ENCODE results near the gene CPVL. TPM values are rescaled to one million over a fixed set of nuclear protein-coding genes. Genes with fewer than 3 reads are reported as not detected.

Gene CPVL
- total and polyA plus RNA-seq, 2 of the 4 experiments (the other 2 are of a cell fraction), result not detected

GRCh38 chr7:29076631-29077030 lies 69.7 kb downstream of the CPVL start:
- Histone ChIP-seq H3K27me3 (ENCODE audit: control insufficient read depth, insufficient read depth, low read length) (no peaks in the 10 kb centered on the region), H4K20me1 (ENCODE audit: insufficient read depth, low read length) (no peaks in the 10 kb centered on the region), H3K4me2 (ENCODE audit: low read depth, low read length) (no peak overlapping the region), H3K23ac (ENCODE audit: low read depth, low read length) (no peak overlapping the region), H3K36me3 (ENCODE audit: control insufficient read depth, insufficient read depth, low read length) (no peaks in the 10 kb centered on the region), H3K14ac (replicated peaks; ENCODE audit: low read depth, low read length) (no peak overlapping the region), H3K18ac (ENCODE audit: low read depth, low read length) (no peak overlapping the region), H3K56ac (ENCODE audit: extremely low read depth, insufficient read depth, low read length) (no peak overlapping the region), H4K5ac (ENCODE audit: low read depth, low read length) (no peak overlapping the region), H2BK15ac (ENCODE audit: low read depth, low read length) (no peak overlapping the region), H3K4me3 (ENCODE audit: insufficient read depth, low read depth, low read length) (no peak overlapping the region), H3K9ac (ENCODE audit: low read depth, low read length) (no peak overlapping the region), H3K27ac (ENCODE audit: insufficient read depth, low read length) (no peak overlapping the region), H2AK9ac (replicated peaks; ENCODE audit: low read depth, low read length, poor library complexity) (no peak overlapping the region), H3K4ac (ENCODE audit: low read depth, low read length) (no peak overlapping the region), H3K9me1 (ENCODE audit: insufficient read depth, low read length) (no peaks in the 10 kb centered on the region), H4K91ac (ENCODE audit: insufficient read depth, low read depth, low read length) (no peak overlapping the region), H2AK5ac (ENCODE audit: low read depth, low read length) (no peak overlapping the region), H3K79me1 (ENCODE audit: low read depth in 1 of 2, low read length in 2 of 2) (no peaks in the 10 kb centered on the region), H2AFZ (replicated peaks; ENCODE audit: low read length, poor library complexity) (no peak overlapping the region), H3K9me3 (ENCODE audit: control insufficient read depth, insufficient read depth, low read length) (no peaks in the 10 kb centered on the region), H2BK5ac (ENCODE audit: low read depth, low read length, poor library complexity, severe bottlenecking) (no peak overlapping the region), H3K4me1 (ENCODE audit: control insufficient read depth, insufficient read depth, low read length) (no peaks in the 10 kb centered on the region), H4K8ac (ENCODE audit: low read depth in 2 of 2, low read length in 2 of 2) (no peak overlapping the region), H2BK120ac (ENCODE audit: low read depth, low read length) (no peak overlapping the region), H2BK20ac (ENCODE audit: low read depth, low read length) (no peak overlapping the region)
- dilution Hi-C loops (cut with HindIII; ENCODE audit: low sequenced_read_pairs, unreplicated experiment), result no loop called here
- TF ChIP-seq ELK1 (IDR thresholded peaks at IDR 0.05; ENCODE audit: borderline replicate concordance, low read depth, low read length) (no peak), RFX5 (IDR thresholded peaks at IDR 0.05; ENCODE audit: low read depth, low read length) (no peak), NFE2L2 (IDR thresholded peaks at IDR 0.05; ENCODE audit: low read depth, low read length) (no peak), CTCF (conservative IDR thresholded peaks at IDR 0.05; ENCODE audit: low read depth, low read length) (no peak), MAFK (IDR thresholded peaks at IDR 0.05; ENCODE audit: low read depth, low read length) (no peak), RAD21 (IDR thresholded peaks at IDR 0.05; ENCODE audit: low read length) (no peak), USF2 (IDR thresholded peaks at IDR 0.05; ENCODE audit: low read depth, low read length) (no peak), CEBPB (IDR thresholded peaks at IDR 0.05; ENCODE audit: low read depth, low read length) (no peak), BHLHE40 (IDR thresholded peaks at IDR 0.05; ENCODE audit: low read depth, low read length) (no peak), FOS (IDR thresholded peaks at IDR 0.05; ENCODE audit: low read depth, low read length) (no peak), POLR2A (IDR thresholded peaks at IDR 0.05; ENCODE audit: low read depth, low read length) (no peak), SMC3 (IDR thresholded peaks at IDR 0.05; ENCODE audit: low read depth, low read length) (no peak), MXI1 (IDR thresholded peaks at IDR 0.05; ENCODE audit: borderline replicate concordance, low read depth, low read length) (no peak), RCOR1 (IDR thresholded peaks at IDR 0.05; ENCODE audit: insufficient replicate concordance, low read length) (no peak)
- ChIA-PET POLR2A (ENCODE audit: unreplicated experiment) (no interaction called here), CTCF (interaction anchor here (0.8 to 1.4 kb wide), 2 partner anchors 12 to 120 kb away, joined by 3 read pairs; no protein-coding TSS in a partner anchor)
- in situ Hi-C loops (cut with MboI; ENCODE audit: low sequenced_read_pairs), result no loop called here
- no peak for DNase-seq
- no TSS peak for BruUV-seq (replicated peaks)
- intact Hi-C loops (cut with micrococcal nuclease), result no loop called here
- ATAC-seq (ENCODE audit: low read depth), result no peak
- no CpG with 5 or more reads among the region's 5 CpGs for WGBS, 2 experiments (ENCODE audit: extremely low coverage in 2 of 2, insufficient read length in 1 of 2)

Measured in IMR-90 (cell line).